Measurements from ENCODE around the gene PPP1R18.
"Not testable (repeated sequence)": the region's sequence is repeated elsewhere in the genome, so short reads cannot be mapped to it uniquely, and the experiment has no call there.

PPP1R18 gene

GRCh38 chr6:30686009-30686907, at the start of gene PPP1R18:
PPP1R18 (minus strand) TSS chr6:30686645; CDS start chr6:30686018, 627 bp downstream.
- DNase-seq = peak; percentile 83

GRCh38 chr6:30735668-30736314, 49.3 kb upstream of the PPP1R18 start:
- no peak for DNase-seq

- no peak for DNase-seq
Measured at GRCh38 chr6:30732237-30732943, 45.9 kb upstream of the PPP1R18 start.

GRCh38 chr6:30730601-30731435, 44.4 kb upstream of the PPP1R18 start:
- DNase-seq = peak; percentile 82

GRCh38 chr6:30727920-30728553, 41.6 kb upstream of the PPP1R18 start:
- DNase-seq = no peak

GRCh38 chr6:30726506-30727413, 40.3 kb upstream of the PPP1R18 start:
- DNase-seq = no peak

GRCh38 chr6:30725713-30726505, 39.5 kb upstream of the PPP1R18 start:
- no peak for DNase-seq

GRCh38 chr6:30724906-30725667, 38.6 kb upstream of the PPP1R18 start:
- no peak for DNase-seq

- DNase-seq = not testable (repeated sequence)
Measured at GRCh38 chr6:30723843-30724741, 37.6 kb upstream of the PPP1R18 start.

GRCh38 chr6:30723159-30723842, 36.9 kb upstream of the PPP1R18 start:
- not testable (repeated sequence) for DNase-seq

GRCh38 chr6:30722280-30723112, 36.1 kb upstream of the PPP1R18 start:
- DNase-seq = peak; percentile 87

GRCh38 chr6:30722025-30722279, 35.5 kb upstream of the PPP1R18 start:
- peak; percentile 21 for DNase-seq

- DNase-seq = peak; percentile 95
Measured at GRCh38 chr6:30721198-30722024, 35.0 kb upstream of the PPP1R18 start.

- peak; percentile 51 for DNase-seq
Measured at GRCh38 chr6:30720738-30721197, 34.3 kb upstream of the PPP1R18 start.

All from activated CD4-positive, alpha-beta T cell treated with anti-CD3 and anti-CD28 coated beads, Interleukin-2, amount 50 U/mL, for 1 hour (primary cell).